Panc1 (cell line): ENCODE results near the gene BRPF1. TPM values are rescaled to one million over a fixed set of nuclear protein-coding genes. Genes with fewer than 3 reads are reported as not detected.

ENCODE experiments used
- ATAC-seq: fragments of 200-7000 bp; cut with Tn5 transposase; 2 replicates; pipeline ENCODE4 v1.9.1; 2020; ENCODE audit warnings: mild to moderate bottlenecking, moderate library complexity
- BruUV-seq: library from RNA; stranded (reverse); fragments of 400-500 nt; replicated peaks from 2 replicates; lab custom pipeline; 2021; lab: Mats Ljungman, UMichigan
- CTCF ChIA-PET: fragments of 300-600 bp; sonication (Branson Sonifier 250); formaldehyde crosslinking; loops from one replicate; lab custom pipeline; 2022; ENCODE audit warnings: antibody characterized with exemption; lab: Charles Lee
- POLR2A ChIA-PET: fragments of 300-600 bp; sonication (Branson Sonifier 250); formaldehyde crosslinking; loops from one replicate; lab custom pipeline; 2022; ENCODE audit warnings: antibody characterized with exemption; lab: Charles Lee
- DNase-seq: peaks from one replicate; pipeline ENCODE4 v3.0.0-alpha.2; 2010; ENCODE audit warnings: low read depth, low spot score
- H3K27ac ChIP-seq: 2 replicates; pipeline ENCODE4 v1.5.1; 2011; ENCODE audit warnings: mild to moderate bottlenecking, low read length, inconsistent platforms
- H3K27me3 ChIP-seq: fragments of 200-500 bp; sonication (Bioruptor generic); 2 replicates; pipeline ENCODE4 v1.6.0; 2014; ENCODE audit warnings: low read length, inconsistent platforms; ENCODE audit not compliant: control insufficient read depth, insufficient read depth
- H3K36me3 ChIP-seq: fragments of 200-500 bp; sonication (Bioruptor generic); 2 replicates; pipeline ENCODE4 v1.5.1; 2014; ENCODE audit warnings: inconsistent platforms, mild to moderate bottlenecking, low read length, moderate library complexity; ENCODE audit not compliant: control insufficient read depth, insufficient read depth
- H3K4me1 ChIP-seq: 2 replicates; pipeline ENCODE4 v1.5.1; 2011; ENCODE audit warnings: inconsistent platforms, mild to moderate bottlenecking, low read length, moderate library complexity; ENCODE audit not compliant: control insufficient read depth, insufficient read depth
- H3K4me3 ChIP-seq, 2 experiments: 2 replicates each; pipeline ENCODE4 v1.5.1; 2011 to 2012; ENCODE audit warnings: low read depth in 2 of 2, low read length in 2 of 2, mild to moderate bottlenecking in 2 of 2, inconsistent platforms in 1 of 2, moderate library complexity in 1 of 2
- H3K9me3 ChIP-seq: fragments of 200-500 bp; sonication (Bioruptor generic); 2 replicates; pipeline ENCODE4 v1.5.1; 2014; ENCODE audit warnings: low read depth, mild to moderate bottlenecking, inconsistent platforms, low read length, moderate library complexity; ENCODE audit not compliant: control insufficient read depth, insufficient read depth
- POLR2AphosphoS5 ChIP-seq: IDR thresholded peaks from 2 replicates; pipeline ENCODE4 v1.6.1; 2012; ENCODE audit warnings: mild to moderate bottlenecking, low read depth, low read length, moderate library complexity
- SIN3A ChIP-seq: IDR thresholded peaks from 2 replicates; pipeline ENCODE4 v1.6.1; 2012; ENCODE audit warnings: low read depth, mild to moderate bottlenecking, low read length, moderate library complexity, borderline replicate concordance; ENCODE audit not compliant: insufficient read depth
- TCF7L2 ChIP-seq: IDR thresholded peaks from 2 replicates; pipeline ENCODE4 v1.6.1; 2011; ENCODE audit warnings: mild to moderate bottlenecking, low read depth, low read length, inconsistent platforms
- in situ Hi-C: cut with HindIII; loops from 2 replicates; pipeline ENCODE4 v1.10.0; 2016; ENCODE audit warnings: low sequenced_read_pairs, low pct_unique_long_range_greater_than_20kb
- intact Hi-C: fragments of 100-400 bp; cut with micrococcal nuclease; formaldehyde crosslinking; loops from one replicate; pipeline ENCODE4 v1.10.0; 2022; ENCODE audit not compliant: unreplicated experiment
- total RNA-seq: library from RNA; stranded (reverse); gene quantifications from one replicate; pipeline ENCODE4 v1.2.1, GENCODE V29; 2021; ENCODE audit not compliant: unreplicated experiment
- TF ChIP-seq, protein P1 (sequence below): fragments of 450-650 bp; IDR thresholded peaks from 2 replicates; pipeline ENCODE4 v1.5.1; 2017; ENCODE audit warnings: mild to moderate bottlenecking
- TF ChIP-seq, protein P2 (sequence below), 2 experiments: IDR thresholded peaks; 2 replicates each; pipeline ENCODE4 v1.6.1; 2011 to 2012; ENCODE audit warnings: low read depth in 2 of 2, control low read depth in 1 of 2, low read length in 1 of 2, mild to moderate bottlenecking in 1 of 2, moderate library complexity in 1 of 2; ENCODE audit not compliant: insufficient read depth in 1 of 2

Gene BRPF1
- total RNA-seq, 1 experiment from 2014 or later, result 17.4 TPM

DNA sequence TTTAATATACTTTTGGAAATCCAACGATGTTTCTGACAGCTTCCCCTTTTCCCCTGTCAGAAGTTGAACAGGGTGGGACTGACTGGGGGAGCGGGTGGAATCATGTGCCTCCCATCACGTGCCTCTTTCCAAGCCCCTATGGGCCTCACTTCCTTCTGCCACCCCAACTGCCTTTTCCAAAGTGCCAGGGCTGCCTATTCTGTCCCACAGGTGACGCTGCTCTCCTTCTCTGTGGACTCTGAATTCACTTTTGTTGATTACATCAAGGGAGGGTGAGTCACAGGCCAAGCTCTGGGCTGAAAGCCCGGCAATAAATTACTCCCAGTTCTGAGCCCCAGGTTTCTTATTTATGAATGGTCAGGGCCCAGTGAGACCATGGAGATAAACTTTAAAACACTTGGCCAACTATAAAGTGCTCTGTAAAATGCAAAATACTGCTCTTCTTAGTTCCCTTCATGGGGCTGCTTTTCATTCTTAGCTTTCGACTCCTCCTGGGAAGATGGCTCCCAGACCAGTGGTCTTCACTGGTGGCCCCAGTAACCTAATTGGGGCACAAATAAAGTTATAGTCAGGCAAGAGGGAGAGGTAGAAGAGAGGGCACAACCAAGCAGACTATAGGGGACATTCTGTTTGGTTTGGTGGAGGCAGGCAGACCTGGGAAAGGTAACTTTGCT lies 15.6 kb upstream of the BRPF1 start:
- BruUV-seq, result no TSS peak
- ChIA-PET CTCF (interaction anchor here (0.5 kb wide), 1 partner anchor 73 kb away, joined by 8 read pairs; no protein-coding TSS in a partner anchor), POLR2A (no interaction called here)
- peaks cover 4% of the 10 kb centered on the region for H3K27me3 ChIP-seq
- no peak for DNase-seq
- TF ChIP-seq TCF7L2, result no peak
- TF ChIP-seq, protein P1, sequence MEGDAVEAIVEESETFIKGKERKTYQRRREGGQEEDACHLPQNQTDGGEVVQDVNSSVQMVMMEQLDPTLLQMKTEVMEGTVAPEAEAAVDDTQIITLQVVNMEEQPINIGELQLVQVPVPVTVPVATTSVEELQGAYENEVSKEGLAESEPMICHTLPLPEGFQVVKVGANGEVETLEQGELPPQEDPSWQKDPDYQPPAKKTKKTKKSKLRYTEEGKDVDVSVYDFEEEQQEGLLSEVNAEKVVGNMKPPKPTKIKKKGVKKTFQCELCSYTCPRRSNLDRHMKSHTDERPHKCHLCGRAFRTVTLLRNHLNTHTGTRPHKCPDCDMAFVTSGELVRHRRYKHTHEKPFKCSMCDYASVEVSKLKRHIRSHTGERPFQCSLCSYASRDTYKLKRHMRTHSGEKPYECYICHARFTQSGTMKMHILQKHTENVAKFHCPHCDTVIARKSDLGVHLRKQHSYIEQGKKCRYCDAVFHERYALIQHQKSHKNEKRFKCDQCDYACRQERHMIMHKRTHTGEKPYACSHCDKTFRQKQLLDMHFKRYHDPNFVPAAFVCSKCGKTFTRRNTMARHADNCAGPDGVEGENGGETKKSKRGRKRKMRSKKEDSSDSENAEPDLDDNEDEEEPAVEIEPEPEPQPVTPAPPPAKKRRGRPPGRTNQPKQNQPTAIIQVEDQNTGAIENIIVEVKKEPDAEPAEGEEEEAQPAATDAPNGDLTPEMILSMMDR, result peak; percentile 78
- peak; percentile 92 for ATAC-seq
- H3K36me3 ChIP-seq, result no peaks in the 10 kb centered on the region
- no peak overlapping the region for H3K4me3 ChIP-seq
- intact Hi-C loops, result no loop called here
- no peak overlapping the region for H3K27ac ChIP-seq
- H3K9me3 ChIP-seq, result no peaks in the 10 kb centered on the region
- 0 out of 2 replicates have a peak, but pooled peaks cover 4% of the 10 kb centered on the region for H3K4me1 ChIP-seq
- in situ Hi-C loops, result no loop called here

DNA sequence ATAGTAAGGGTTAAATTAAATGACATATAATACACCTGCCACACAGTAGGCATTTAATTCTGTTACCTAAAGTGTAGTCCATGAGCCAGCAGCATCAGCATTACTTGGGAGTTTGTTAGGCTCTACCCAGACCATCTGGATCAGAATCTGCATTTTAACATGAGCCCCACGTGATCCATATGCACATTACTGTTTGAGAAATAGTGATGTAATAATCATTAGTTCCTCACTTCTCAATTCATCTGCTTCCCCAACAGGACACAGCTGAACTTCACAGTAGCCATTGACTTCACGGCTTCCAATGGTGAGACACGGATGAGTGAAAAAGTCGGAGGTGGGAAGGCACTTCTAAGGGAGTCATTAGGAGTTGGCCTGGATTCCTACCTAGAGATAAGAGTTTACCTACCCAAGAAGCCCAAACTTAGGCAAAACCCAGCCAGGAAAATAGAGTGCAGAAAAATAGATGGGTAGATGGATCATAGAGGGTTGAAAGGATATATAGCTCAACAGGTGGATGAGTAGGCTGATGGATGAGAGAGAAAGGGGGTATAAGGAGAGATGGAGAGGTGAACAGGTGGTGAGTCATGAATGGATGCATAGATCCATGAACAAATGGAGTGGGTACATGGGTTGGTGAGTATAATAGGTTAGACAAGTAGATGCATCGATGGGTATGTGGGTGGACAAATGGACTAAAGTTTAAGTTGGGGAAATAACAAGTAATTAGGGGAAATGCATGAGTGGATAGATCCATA lies 14.6 kb upstream of the BRPF1 start:
- intact Hi-C loops, result no loop called here
- H3K36me3 ChIP-seq, result no peaks in the 10 kb centered on the region
- BruUV-seq, result no TSS peak
- ATAC-seq (no peak), DNase-seq (no peak)
- H3K27me3 ChIP-seq, result no peaks in the 10 kb centered on the region; the same call in none of the 2 replicates
- no peaks in the 10 kb centered on the region for H3K9me3 ChIP-seq
- ChIA-PET CTCF (no interaction called here), POLR2A (no interaction called here)
- H3K4me1 ChIP-seq, result 0 out of 2 replicates have a peak, but pooled peaks cover 4% of the 10 kb centered on the region
- in situ Hi-C loops, result no loop called here
- no peak overlapping the region for H3K27ac ChIP-seq
- no peak overlapping the region for H3K4me3 ChIP-seq
- TF ChIP-seq TCF7L2 (no peak), SIN3A (no peak), POLR2AphosphoS5 (no peak)
- TF ChIP-seq, protein P2, sequence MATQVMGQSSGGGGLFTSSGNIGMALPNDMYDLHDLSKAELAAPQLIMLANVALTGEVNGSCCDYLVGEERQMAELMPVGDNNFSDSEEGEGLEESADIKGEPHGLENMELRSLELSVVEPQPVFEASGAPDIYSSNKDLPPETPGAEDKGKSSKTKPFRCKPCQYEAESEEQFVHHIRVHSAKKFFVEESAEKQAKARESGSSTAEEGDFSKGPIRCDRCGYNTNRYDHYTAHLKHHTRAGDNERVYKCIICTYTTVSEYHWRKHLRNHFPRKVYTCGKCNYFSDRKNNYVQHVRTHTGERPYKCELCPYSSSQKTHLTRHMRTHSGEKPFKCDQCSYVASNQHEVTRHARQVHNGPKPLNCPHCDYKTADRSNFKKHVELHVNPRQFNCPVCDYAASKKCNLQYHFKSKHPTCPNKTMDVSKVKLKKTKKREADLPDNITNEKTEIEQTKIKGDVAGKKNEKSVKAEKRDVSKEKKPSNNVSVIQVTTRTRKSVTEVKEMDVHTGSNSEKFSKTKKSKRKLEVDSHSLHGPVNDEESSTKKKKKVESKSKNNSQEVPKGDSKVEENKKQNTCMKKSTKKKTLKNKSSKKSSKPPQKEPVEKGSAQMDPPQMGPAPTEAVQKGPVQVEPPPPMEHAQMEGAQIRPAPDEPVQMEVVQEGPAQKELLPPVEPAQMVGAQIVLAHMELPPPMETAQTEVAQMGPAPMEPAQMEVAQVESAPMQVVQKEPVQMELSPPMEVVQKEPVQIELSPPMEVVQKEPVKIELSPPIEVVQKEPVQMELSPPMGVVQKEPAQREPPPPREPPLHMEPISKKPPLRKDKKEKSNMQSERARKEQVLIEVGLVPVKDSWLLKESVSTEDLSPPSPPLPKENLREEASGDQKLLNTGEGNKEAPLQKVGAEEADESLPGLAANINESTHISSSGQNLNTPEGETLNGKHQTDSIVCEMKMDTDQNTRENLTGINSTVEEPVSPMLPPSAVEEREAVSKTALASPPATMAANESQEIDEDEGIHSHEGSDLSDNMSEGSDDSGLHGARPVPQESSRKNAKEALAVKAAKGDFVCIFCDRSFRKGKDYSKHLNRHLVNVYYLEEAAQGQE (IDR thresholded peaks at IDR 0.05; ENCODE audit: insufficient read depth in 1 of 2, low read depth in 2 of 2, low read length in 1 of 2), result no peak
- TF ChIP-seq, protein P1, result no peak
